Pancreas (tissue), 10 donors: ENCODE results near the gene KPNB1. TPM values are rescaled to one million over a fixed set of nuclear protein-coding genes. Genes with fewer than 3 reads are reported as not detected.

ENCODE experiments used
- ATAC-seq, 4 donors: fragments of 200-7000 bp; cut with Tn5 transposase; one replicate each; pipeline versions ENCODE4 v1.8.0 to v1.9.1; 2020; ENCODE audit warnings: mild to moderate bottlenecking in 4 of 4, moderate library complexity in 4 of 4
- DNase-seq, 6 donors: peaks; one replicate each; pipeline ENCODE4 v3.0.0-alpha.2; 2020
- FAIRE-seq: peaks from 2 replicates; lab custom pipeline; 2012; peaks lifted over from hg19 to GRCh38; lab: Jason Lieb, UNC
- H3K27ac ChIP-seq, 4 donors: fragments of 200-600 bp; sonication (generic); 1 replicate in 3 of 4; 2 replicates in 1 of 4; pipeline versions ENCODE4 v1.5.0 to v1.8.0; 2020
- H3K27me3 ChIP-seq, 4 donors: fragments of 200-600 bp; one replicate each; pipeline ENCODE4 v1.8.0; 2021
- H3K36me3 ChIP-seq, 3 donors: fragments of 200-600 bp; sonication (generic) in 1 of 3; one replicate each; pipeline versions ENCODE4 v1.5.0 to v1.8.0; 2020 to 2021
- H3K4me1 ChIP-seq, 3 donors: fragments of 200-600 bp; one replicate each; pipeline ENCODE4 v1.8.0; 2021
- H3K4me3 ChIP-seq, 4 donors: fragments of 200-600 bp; sonication (generic) in 2 of 4; one replicate each; pipeline versions ENCODE4 v1.5.0 to v1.8.0; 2020 to 2021
- H3K9me3 ChIP-seq, 4 donors: fragments of 200-600 bp; one replicate each; pipeline ENCODE4 v1.8.0; 2021
- WGBS, 2 donors: extraction: QIAGEN DNeasy Blood & Tissue Kit; methylation state at CpG; one replicate each; pipeline ENCODE4 v1.1.7; 2013; 5-methylcytosine and 5-hydroxymethylcytosine counted together
- intact Hi-C, 3 donors: fragments of 100-400 bp; cut with DNase I; formaldehyde crosslinking; loops; one replicate each; pipeline versions ENCODE4 v1.11.1 to v1.14.2; 2022
- polyA plus RNA-seq, 2 donors: library from polyadenylated mRNA; stranded (reverse); fragments of 200-250 nt; gene quantifications; one replicate each; pipeline ENCODE4 v1.2.3, GENCODE V29; 2013
- total RNA-seq, 6 donors: library from RNA; stranded (reverse); fragmentation: NEBNext Ultra II Directional in 4 of 6; extraction: Animal tissue kit (Norgen Biotek cat#: 25700) in 4 of 6; gene quantifications; one replicate each; pipeline versions ENCODE4 v1.2.1 to v1.2.4, GENCODE V29; 2021 to 2023
- TF ChIP-seq, protein P1 (sequence below), 4 donors: fragments of 200-600 bp; sonication (generic) in 3 of 4; IDR thresholded peaks; one replicate each; pipeline versions ENCODE4 v1.5.0 to v1.8.0; 2021; ENCODE audit warnings: antibody characterized with exemption in 4 of 4
- donor health status: healthy with polysubstance abuse.
- donor health status: DM: no; HTN: no; CAD: no; lungs with moderate emphysema.
- donor health status: DM: no; HTN: no; CAD: no.
- donor health status: control.
- donor health status: control.
- donor health status: Bipolar disorder and iron deficiency.
- donor health status: DM: yes; HTN: yes; CAD: no.
- donor health status: DM: no; HTN: no; CAD: no.
- donor health status: DM: no; HTN: no; CAD: no.
- donor health status: DM: yes; HTN: yes; CAD: no.

KPNB1 gene
- total and polyA plus RNA-seq, 8 donors, result 18.1 to 126 (median 115) TPM

DNA sequence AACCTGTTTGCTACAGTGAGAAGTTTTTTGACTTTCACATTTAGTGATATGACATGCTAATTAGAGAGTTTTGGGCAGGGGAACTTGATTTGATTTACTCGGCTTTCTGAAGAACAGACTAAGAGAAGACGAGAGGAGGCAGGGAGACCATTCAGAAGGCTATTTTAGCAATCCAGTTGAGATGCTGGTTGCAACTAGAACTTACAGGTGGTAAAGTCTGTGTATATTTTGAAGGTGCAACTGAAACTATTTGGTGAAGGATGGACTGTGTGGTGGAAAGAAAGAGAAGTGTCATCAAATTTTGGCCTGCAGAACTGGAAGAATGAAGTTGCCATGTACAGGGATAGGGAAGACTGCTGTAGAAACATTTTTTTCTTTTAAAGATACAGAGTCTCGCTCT lies 42.2 kb upstream of the KPNB1 start:
- no peak overlapping the region for H3K4me3 ChIP-seq
- H3K4me1 ChIP-seq, result peaks cover 0 to 4% (median 0%) of the 10 kb centered on the region in 3 donors
- 91 to 97% methylated on average over 3 of the region's 3 CpGs for WGBS, 2 donors
- H3K36me3 ChIP-seq, result peaks cover 0 to 27% (median 3%) of the 10 kb centered on the region in 3 donors
- no peak overlapping the region for H3K27ac ChIP-seq
- intact Hi-C loops, result no loop called here
- H3K27me3 ChIP-seq, result no peaks in the 10 kb centered on the region
- TF ChIP-seq, protein P1, sequence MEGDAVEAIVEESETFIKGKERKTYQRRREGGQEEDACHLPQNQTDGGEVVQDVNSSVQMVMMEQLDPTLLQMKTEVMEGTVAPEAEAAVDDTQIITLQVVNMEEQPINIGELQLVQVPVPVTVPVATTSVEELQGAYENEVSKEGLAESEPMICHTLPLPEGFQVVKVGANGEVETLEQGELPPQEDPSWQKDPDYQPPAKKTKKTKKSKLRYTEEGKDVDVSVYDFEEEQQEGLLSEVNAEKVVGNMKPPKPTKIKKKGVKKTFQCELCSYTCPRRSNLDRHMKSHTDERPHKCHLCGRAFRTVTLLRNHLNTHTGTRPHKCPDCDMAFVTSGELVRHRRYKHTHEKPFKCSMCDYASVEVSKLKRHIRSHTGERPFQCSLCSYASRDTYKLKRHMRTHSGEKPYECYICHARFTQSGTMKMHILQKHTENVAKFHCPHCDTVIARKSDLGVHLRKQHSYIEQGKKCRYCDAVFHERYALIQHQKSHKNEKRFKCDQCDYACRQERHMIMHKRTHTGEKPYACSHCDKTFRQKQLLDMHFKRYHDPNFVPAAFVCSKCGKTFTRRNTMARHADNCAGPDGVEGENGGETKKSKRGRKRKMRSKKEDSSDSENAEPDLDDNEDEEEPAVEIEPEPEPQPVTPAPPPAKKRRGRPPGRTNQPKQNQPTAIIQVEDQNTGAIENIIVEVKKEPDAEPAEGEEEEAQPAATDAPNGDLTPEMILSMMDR (IDR thresholded peaks at IDR 0.05), result no peak
- ATAC-seq, result no peak
- H3K9me3 ChIP-seq, result no peaks in the 10 kb centered on the region
- no peak for DNase-seq
- FAIRE-seq, result no peak

DNA sequence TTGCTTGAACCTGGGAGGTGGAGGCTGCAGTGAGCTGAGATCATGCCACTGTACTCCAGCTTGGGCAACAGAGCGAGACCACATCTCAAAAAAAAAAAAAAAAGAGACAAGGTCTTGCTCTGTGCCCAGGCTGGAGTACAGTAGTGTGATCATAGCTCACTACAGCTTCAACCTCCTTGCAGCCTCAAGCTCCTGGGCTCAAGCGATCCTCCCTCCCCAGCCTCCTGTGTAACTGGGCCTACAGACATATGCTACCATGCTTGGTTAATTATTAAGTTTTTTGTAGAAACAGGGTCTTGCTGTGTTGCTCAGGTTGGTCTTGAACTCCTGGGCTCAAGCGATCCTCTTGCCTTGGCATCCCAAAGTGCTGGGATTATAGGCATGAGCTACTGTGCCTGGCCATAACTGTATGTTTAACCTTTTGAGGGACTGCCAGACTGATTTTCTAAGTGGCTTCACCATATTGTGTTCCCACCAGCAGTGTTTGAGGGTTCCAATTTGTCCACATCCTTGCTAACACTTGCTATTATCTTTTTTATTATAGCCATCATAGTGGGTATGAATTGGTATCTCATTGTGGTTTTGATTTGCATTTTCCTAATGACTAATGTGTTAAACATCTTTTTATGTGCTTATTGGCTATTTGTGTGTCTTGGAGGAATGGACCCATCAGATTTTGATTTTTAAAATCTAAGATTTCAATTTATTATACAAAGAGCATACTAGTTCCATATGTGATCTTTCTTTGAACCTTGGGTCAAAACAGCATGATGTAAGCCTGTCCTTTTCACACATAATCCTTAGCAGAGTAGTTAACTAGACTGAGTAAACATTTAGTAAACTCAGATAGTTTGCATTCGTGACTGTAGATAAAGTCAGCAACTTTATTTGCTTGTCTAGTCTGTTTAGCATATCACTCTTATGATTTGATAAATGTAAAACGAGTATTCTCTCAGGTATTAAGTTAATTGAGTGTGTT lies 38.1 kb upstream of the KPNB1 start:
- 62 to 67% methylated on average over 4 to 5 of the region's 5 CpGs for WGBS, 2 donors
- H3K27me3 ChIP-seq, result no peaks in the 10 kb centered on the region
- peaks cover 0 to 4% (median 0%) of the 10 kb centered on the region in 3 donors for H3K4me1 ChIP-seq
- DNase-seq (no peak), FAIRE-seq (no peak), ATAC-seq (peak in 1 of 4 donors; percentile 15)
- H3K4me3 ChIP-seq, result no peak overlapping the region
- TF ChIP-seq, protein P1 (IDR thresholded peaks at IDR 0.05), result no peak
- no peak overlapping the region for H3K27ac ChIP-seq
- intact Hi-C loops, result no loop called here
- no peaks in the 10 kb centered on the region for H3K9me3 ChIP-seq
- peaks cover 0 to 33% (median 3%) of the 10 kb centered on the region in 3 donors for H3K36me3 ChIP-seq

DNA sequence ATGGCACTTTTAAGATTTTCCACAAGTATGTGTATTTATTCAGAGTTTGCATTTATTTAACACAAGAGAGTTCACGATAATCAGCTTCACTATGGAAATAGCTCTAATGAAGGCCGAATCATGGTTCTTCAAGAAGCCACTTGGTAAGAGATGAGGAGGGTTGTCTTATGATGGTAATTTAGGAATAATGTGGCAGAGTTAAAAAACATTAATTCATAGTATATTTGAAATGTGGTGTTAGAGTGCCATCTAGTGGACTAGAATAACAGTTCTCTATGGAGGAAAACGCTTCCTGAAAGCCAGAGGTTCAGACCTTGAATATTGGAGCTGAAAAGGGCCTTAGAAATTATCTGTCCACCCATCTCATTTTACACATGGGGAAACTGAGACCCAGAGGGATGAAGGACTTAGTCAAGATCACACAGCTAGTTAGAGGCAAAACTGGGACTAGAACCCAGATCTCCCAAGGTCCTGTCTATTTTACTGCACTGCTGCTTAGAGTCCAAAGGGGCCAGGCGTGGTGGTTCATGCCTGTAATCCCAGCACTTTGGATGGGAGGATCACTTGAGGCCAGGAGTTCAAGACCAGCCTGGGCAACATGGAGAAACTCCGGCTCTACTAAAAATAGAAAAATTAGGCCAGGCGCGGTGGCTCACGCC lies 33.8 kb upstream of the KPNB1 start:
- H3K27ac ChIP-seq, result no peak overlapping the region
- H3K36me3 ChIP-seq, result peaks cover 0 to 45% (median 7%) of the 10 kb centered on the region in 3 donors
- H3K4me3 ChIP-seq, result no peak overlapping the region
- no peaks in the 10 kb centered on the region for H3K9me3 ChIP-seq
- intact Hi-C loops, result no loop called here
- no peaks in the 10 kb centered on the region for H3K27me3 ChIP-seq
- H3K4me1 ChIP-seq, result peaks cover 4 to 15% (median 8%) of the 10 kb centered on the region in 3 donors
- DNase-seq, result no peak
- no peak for FAIRE-seq
- ATAC-seq, result peak; percentile 29 to 77 (median 72)
- TF ChIP-seq, protein P1 (IDR thresholded peaks at IDR 0.05), result peak; percentile 69 to 77 (median 72)
- 75 to 78% methylated on average over 8 of the region's 8 CpGs for WGBS, 2 donors

DNA sequence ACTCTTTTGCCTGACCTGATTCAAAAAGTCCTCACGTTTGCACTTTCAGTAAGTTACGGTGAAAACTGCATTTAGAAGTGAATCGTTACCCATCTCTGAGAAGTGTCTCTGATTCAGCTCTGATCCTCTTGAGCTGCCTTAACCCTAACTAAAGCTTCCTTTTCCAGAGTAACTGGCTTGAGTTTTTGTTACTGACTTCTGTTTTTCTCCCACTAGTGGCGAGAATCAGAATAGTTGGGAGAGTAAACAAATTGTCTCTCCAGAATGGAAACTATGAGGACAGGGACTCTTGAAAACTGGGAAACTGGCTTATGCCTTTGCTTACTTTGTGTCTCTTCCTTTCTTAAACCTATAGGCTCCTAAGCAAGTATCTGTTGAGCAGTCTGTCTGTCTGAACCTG lies 31.3 kb upstream of the KPNB1 start:
- TF ChIP-seq, protein P1 (IDR thresholded peaks at IDR 0.05), result no peak
- Histone ChIP-seq H3K9me3 (no peaks in the 10 kb centered on the region), H3K27me3 (no peaks in the 10 kb centered on the region), H3K4me3 (no peak overlapping the region), H3K36me3 (peaks cover 0 to 38% (median 7%) of the 10 kb centered on the region in 3 donors), H3K4me1 (peaks cover 0 to 33% (median 21%) of the 10 kb centered on the region in 3 donors), H3K27ac (peak overlapping the region in 1 of 4 donors; percentile 6)
- DNase-seq, result no peak
- ATAC-seq, result no peak
- WGBS, 2 donors, result 78 to 80% methylated on average over 4 of the region's 4 CpGs
- intact Hi-C loops, result no loop called here
- no peak for FAIRE-seq
